ENCODE data around the gene IGSF23.

GRCh38 chr19:44661904-44662303 lies 48.5 kb downstream of the IGSF23 start:
- TF ChIP-seq CTCF (IDR thresholded peaks at IDR 0.05) (no peak), EP300 (IDR thresholded peaks at IDR 0.05) (no peak)

All from upper lobe of left lung (tissue), 4 donors.